Activated T-cell treated with anti-CD3 and anti-CD28 coated beads for 1 hour (primary cell): ENCODE data around the gene RYR3.

Experiments used
- DNase-seq: peaks from one replicate; pipeline ENCODE4 v3.0.0-alpha.2; 2020; ENCODE audit warnings: low read depth

The RYR3 gene

DNA sequence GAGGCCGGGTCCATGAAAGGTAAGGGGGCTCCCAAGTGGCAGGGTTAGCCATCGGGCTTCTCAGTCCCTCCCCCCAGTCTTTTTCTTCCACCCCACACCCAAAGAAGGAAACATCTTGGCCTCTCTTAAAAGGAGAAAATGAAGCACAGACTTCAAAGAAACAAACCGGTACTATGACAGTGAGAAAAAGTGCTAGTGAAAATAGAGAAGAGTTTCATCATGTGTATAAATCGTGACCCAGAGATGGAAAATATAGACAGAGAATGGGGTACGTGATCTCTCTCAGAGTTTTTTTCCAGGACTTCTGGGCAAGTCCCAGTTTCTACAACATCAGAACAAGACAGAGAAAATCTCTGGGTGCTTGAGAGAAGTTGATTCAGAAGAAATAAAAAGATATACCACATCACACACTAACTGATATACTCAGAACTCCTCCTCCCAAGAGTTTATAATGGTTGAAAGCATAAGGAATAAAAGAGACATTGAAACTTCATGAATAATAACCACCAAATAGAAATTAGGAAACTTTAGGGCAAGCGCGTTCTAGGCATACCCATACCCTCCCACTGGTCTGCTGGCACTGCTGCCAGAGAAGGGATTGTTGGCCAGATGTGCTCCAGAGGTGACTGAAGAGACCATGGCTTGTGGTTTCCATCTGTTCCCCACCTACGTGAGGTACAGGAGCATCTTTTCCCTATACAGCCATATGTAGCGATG lies 338.6 kb downstream of the RYR3 start:
- DNase-seq, result no peak

DNA sequence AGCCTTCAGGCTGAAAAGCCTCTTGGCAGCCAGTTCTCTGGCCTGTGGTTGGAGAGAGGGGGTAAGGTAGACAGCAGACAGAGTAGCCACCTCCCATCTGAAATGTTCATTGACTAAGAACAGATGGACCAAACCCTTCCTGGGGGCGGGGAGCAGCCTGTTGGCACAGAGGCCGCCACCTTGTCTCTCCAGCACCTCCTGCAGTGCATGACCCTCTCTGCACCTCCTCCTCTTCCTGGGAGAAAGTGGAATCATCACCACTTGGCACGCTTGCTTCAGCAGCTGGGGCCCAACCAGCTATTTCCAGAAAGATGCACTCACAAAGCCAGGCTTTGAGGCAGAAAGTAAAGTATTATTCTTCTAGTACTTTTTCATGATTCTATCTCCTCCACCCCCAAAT lies 344.1 kb downstream of the RYR3 start:
- no peak for DNase-seq

DNA sequence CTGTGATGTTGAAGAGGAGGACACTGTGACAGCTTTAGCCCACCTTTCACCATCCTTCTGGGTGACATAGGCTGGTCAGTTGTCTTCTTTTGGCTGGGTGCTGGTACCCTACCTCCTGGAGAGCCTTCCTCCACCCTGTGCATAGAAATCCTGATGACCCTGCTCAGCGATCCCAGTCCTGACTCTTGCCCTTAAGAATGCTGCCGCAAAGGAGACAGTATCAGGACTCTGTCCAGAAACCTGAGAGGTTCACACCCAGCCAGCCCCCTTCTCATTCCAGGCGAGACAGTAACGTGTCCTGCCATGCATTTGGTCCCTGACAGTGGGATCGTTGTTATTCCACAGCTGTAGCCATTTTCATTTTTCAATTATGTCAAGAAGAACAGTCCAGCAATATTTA lies 344.7 kb downstream of the RYR3 start:
- DNase-seq, result no peak

DNA sequence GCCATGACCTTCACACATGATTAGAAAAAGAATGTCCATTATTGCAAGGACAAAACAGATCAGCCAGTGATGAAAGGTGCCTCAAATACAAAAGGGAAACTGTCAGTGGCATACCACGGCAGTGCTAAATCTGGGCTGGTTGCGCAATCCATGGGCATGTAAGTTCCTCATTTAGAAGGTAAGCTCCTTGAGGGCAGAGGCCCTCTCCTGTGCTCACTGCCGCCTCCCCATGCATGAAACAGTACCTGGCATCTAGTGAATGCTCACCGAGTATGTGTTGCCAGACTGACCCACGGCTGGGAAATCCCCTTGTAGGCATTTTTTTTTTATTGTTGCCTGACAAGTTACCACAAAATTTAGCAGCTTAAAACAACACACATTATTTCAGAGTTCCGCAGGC lies 345.4 kb downstream of the RYR3 start:
- no peak for DNase-seq

DNA sequence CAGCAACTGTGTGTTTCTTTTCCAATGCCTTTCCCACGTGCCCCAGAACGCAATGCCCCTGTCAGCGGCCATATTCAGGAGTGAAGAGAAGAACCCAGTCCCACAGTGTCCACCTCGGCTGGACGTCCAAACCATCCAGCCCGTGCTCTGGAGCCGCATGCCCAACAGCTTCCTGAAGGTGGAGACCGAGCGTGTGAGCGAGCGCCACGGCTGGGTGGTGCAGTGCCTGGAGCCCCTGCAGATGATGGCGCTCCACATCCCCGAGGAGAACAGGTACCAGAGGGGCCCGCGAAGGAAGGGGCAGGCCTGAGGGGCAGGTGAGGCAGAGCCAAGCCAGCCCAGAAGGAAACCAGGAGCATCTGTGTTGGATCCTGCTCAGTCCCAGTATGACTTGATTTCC lies 349.4 kb downstream of the RYR3 start:
- no peak for DNase-seq

DNA sequence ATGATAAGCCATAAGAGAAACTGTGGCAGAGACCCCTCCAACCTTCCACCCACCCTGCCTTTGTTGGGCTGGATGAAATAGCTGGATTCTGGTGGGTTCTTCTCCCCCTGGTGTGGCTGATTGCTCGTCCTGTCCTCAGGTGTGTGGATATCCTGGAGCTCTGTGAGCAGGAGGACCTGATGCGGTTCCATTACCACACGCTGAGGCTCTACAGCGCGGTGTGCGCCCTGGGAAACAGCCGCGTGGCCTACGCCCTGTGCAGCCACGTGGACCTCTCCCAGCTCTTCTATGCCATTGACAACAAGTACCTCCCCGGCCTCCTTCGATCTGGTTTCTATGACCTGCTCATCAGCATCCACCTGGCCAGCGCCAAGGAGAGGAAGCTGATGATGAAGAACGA lies 351.2 kb downstream of the RYR3 start:
- no peak for DNase-seq

DNA sequence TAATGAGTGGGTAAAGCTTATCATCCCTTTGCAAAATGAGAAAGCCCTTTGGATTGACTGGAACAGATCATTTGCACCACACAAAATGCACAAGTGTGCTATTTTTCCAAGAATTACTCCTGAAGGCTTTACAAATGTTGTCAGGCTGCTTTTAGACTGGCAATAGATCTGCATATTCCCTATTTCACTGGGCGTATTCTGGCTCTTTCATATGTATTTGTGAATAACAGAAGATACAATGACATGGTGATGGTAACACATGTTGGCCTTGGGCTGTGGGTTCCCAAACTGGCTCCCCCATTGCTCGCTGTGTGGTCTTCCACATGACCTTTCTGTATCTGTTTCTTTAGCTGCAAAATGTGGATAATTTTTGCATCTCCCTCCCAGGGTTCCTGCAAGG lies 354.2 kb downstream of the RYR3 start:
- no peak for DNase-seq

DNA sequence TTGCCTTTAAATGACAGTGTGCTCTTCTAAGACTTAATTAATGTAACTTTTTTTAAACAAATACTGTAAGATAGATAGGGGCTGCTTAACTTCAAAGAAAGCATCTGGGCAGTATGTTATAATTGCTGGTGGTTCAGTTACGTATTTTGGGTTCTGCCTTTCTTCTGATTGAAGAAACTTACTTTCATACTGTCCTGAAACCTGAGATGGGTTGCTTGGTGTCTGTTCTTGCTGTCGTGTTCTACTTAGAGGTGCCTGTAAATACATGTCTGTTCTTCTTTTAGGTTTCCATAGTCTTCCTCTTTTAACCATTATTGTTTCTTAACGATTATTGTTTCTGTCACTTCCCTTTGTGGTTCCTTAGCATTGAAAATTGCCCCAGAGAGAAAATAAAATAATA lies 359.8 kb downstream of the RYR3 start:
- DNase-seq, result no peak

DNA sequence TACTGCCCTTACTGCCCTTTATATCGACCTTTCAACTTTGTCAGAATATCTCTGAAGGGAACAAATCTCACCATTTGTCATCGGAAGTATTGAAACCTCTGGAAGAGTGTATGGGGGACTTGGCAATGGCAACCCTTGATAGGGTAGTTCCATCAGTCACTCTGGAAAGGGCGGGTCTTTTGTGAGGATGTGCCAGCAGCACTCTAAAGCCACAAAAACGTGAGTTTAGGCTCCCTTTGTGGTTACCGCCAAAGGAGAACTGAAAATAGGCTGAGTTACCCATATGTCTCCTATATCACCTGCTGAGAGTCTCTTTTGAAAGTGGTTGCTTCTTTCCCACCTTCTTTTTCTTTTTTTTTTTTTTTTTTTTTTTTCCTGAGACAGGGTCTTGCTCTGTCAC lies 360.7 kb downstream of the RYR3 start:
- no peak for DNase-seq

DNA sequence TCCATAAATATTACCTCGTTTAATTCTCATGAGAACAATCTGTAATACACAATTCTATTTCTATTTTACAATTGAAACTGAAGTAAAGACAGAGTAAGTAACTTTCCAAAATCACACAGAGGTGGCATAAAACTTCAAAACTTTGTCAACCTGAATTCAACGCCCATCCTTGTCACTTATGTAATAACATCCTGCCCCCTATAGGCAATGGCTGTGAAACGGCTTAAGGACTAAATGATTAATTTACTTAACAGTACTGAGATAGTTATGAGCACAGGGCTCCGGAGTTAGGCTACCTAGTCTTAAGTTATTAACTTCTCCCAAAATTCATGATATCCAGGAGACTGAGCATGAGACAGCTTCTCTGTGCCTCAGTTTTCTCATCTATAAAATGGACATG lies 364.5 kb downstream of the RYR3 start:
- no peak for DNase-seq

DNA sequence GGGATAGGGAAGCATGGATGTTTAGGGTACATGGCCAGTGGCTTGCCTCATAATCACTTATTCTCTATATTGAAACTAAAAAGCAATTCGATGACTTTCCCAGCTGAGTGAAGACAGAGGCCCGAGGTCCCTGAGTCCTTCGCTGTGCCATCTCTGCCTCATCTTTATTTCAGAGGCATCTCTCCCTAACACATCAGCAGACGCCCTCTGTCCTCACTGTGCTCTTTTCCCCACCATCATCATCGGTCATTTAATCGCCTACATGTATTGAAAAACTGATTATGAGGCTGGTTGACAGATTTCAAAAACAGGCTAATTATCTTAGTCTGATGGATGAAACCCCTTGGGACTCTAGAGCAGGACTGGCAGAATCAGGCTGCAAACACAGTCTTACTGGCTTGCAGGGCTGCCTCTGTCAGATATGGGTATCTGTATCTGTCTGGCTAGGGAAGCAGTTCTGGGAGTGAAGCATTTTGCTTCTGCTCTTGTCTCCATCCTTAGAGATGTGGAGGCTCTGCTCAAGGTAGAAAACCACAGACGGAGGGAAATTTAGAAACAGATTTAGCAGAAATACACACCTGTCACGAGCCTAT lies 366.6 kb downstream of the RYR3 start:
- DNase-seq, result no peak

DNA sequence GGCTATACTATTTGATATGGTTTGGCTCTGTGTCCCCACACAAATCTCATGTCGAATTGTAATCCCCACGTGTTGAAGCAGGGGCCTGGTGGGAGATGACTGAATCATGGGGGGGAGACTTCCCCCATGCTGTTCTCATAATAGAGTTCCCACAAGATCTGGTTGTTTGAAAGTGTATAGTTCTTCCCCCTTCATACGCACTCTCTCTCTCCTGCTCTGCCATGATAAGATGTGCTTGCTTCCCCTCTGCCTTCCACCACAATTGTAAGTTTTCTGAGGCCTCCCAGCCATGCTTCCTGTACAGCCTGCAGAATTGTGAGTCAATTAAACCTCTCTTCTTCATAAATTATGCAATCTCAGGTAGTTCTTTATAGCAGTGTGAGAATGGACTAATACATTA lies 367.4 kb downstream of the RYR3 start:
- no peak for DNase-seq

DNA sequence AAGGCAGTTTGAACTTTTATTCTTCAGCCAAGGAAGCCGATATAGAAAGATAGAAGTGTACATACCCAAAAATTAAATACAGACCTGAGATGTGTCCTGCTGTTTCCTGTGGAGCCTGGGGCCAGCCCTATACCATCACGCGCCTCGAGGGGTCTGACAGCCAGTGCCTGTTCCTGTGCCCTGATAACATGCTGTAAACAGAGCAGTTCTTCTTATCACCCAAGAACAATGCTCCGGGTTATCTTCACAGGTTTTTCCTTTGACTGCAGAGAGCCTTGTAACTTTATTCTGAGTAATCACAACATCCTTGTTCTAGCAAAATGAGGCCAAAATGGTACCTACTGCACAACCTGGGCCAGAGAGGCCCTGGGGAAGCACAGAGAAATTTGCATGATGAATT lies 367.8 kb downstream of the RYR3 start:
- DNase-seq, result no peak

DNA sequence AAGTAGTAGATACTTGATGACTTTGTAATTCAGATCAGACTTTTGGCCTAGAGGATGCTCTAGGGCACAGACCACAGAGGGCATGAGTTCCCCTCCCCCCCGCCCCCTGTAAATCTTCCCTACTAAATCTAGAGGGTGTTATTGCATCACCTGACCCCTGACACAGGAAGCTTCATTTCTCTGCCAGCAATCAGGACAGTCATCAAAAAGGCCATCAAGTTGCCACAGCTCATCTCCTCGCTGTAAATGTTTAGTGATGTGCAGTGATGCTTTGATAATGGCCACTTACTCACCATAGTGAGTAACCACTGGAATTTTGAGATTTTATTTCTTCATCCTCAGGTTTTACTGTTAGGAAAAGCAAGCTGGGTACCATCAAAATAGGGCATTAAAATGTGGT lies 368.3 kb downstream of the RYR3 start:
- DNase-seq, result no peak

DNA sequence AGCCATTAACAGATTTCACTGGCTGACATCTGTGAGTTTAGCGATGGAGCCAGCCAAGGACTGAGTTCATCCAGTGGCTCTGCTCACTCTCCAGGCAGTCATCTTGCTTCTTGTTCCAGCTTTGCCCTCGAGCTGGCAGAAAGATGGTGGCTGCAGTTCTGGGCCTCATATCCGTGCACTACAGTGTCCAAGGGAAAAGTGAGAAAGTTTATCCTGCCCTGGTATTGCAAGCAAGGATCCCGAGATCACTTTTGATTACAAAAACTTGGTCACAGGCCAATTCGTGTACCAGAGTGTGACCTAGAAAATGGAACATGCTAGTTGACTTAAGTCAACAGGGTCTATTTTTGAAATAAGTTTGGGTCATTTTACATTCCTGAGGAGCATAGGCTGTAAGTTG lies 369.6 kb downstream of the RYR3 start:
- DNase-seq, result no peak

DNA sequence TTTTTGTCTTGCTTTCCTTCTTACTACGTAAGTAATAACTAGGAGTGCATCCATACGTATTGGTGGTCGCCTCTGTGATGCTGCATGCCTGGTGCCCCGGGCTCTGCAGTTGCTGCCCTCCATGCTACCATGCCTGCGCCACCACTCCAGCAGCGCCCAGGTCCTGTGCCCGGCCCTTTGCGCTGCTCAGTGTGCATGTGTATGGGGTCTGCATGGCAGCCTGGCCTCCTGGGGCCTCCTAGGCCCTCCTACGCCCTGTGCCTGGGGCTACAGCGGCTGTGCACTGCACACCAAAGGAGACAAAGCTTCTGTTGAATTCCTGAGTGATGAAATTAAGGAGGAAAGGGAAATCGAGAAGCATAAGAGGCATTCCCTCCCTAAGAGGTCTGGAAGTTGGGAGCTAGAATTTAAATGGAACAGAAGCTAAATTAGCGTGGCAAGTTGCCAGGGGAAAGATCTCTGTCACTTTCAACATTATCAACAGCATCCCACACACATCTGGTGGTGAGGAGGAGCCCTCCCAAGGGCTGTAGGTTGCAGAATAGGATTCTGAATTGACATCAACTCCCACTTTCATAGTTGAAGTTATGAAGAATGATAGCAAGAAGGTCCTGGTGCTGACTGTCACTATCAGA lies 382.5 kb downstream of the RYR3 start:
- DNase-seq, result no peak

DNA sequence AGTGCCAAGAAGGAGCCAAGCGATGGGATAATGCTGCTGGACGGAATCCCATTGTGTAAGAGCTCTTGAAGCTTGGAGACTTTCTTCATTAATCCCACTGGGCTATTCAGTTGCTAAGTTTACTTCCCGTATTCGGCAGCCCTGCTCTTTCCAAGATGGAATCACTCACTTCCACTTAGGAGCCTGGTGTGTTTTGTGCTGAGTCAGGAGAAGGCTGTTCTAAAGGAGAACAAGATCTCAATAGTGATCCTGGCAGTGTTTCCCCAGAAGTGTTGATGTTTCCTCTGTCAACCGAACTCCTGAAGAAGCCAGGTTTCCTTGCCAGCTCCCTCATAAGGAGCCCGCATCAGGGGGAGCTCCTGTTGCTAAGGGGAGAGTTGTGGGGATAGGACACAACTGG lies 387.4 kb downstream of the RYR3 start:
- DNase-seq, result no peak

DNA sequence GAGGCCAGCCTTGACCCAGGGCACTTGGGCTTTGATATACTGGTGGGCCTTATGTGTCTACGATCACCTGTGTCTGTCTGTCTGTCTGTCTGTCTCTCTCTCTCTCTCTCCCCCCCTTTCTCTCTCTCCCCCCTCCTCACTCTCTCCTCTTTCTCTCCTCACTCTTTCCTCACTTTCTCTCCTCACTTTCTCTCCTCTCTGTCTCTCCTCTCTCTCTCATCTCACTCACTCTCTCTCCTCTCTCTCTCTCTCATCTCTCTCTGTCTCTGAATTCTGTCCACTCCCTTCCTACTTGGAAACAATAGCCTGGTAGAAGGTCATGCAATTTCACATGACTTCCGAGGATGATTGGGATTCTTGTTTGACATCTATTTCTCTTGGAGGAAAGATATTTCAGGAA lies 388.4 kb downstream of the RYR3 start:
- no peak for DNase-seq

DNA sequence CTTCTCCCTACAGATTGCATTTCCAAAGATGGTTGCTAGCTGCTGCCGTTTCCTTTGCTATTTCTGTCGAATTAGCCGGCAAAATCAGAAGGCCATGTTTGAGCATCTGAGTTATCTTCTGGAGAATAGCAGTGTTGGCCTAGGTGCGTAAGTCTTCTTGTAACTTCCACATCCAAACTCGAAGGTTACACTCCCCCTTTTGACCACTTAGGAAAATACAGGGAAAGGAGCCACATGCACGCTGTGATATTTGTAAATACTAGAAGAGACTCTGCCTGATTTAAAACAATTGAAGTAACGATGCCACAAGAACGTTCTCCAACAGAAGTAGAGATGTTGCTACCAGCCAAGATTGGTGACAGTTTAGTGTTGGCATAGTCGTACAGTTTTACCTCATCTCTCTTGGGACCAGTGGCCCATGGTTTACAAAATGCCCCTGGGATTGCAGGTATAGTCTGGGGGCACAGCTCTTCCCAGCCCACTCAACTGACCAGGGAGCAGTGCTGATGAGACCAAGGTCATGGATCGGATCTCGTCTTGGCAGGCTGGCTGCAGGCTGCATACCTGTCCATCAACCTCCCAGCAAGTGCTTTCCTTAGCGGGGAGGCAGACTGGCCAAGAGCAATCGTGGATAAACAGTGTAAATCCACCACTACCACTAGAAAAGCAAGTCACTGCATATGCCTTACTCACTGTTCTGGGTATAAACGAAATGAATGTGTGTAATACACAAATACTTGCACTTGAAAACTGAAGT lies 389.1 kb downstream of the RYR3 start:
- DNase-seq, result no peak

DNA sequence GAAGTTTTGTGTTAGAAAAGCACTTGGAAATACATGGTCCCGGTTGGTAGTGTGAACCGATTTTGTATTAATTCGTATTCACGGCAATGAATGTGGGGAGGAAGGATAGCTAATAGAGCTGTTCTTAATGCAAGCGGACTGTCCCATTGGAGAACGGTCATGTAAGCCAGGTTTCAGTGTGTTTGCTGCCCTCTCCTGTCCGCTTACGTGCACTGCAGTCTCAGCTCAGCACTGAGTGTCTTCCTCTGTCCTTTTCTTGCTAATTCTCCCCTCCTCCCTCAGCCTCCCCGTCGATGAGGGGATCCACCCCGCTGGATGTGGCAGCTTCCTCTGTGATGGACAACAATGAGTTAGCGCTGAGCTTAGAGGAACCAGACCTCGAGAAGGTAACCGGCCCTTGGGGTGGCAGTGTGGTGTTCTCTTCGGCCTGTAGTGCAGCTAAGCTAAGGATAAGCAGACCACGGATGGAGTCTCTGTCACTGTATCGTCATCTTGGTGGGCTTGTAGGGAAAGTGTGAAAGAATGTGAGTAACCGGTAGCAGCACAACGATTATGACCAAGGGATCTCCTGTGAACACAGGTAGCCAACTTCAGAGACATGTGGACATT lies 390.0 kb downstream of the RYR3 start:
- DNase-seq, result peak; percentile 36

DNA sequence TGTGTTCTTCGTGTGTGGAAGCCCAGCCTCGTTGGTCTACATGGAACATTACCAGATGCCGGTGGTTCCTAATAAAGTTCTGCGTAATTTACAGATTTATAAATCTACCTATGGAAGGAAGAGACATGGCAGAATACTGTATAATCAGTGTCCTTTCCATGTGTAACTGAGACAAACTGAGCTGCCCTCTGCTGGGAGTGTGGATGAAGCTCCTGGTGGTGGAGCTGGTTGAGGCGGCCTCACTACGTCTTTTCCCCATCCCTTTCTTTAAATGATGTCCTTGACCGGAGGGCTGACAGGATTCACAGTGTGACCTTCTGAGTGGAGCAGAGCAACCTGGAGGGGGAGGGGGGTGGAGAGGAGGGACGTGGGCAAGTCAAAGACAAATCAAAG lies 390.5 kb downstream of the RYR3 start:
- no peak for DNase-seq

DNA sequence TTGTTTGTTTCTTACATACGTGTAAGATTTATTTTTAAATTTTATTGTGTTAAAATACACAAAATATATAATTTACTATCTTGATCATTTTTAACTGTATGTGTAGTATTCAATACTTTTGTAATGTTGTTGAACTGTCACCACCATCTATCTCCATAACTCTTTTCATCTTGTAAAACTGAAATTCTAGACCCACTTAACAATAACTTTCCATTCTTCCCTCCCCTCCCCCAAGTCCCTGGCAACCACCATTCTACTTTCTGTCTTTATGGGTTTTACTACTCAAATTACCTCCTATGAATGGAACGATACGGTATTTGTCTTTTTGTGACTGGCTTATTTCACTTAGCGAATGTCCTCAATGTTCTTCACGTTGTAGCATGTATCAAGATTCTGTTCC lies 395.4 kb downstream of the RYR3 start:
- no peak for DNase-seq

DNA sequence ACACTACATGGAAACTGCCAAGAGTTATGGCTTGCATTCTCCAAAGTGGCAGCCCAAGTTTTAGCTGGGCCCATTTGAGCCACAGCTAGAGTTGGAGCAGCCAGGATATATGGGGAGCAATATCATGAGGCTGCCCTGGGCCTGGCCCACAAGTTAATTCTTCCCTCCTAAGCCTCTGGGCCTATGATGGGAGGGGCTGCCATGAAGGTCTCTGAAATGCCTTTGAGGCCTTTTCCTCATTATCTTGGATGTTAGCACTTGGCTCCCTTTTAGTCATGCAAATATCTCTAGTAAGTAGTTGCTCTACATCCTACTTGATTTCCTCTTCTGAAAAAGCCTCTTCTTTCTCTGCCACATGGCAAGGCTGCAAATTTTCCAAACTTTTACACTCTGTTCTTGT lies 400.0 kb downstream of the RYR3 start:
- no peak for DNase-seq
